A549 (cell line): ENCODE measurements around the gene JARID2. TPM values are rescaled to one million over a fixed set of nuclear protein-coding genes. Genes with fewer than 3 reads are reported as not detected.

Experiments used
- ATAC-seq, 2 experiments: fragments of 200-7000 bp in 1 of 2; fragments of >200 bp in 1 of 2; cut with Nextera tagmentation in 1 of 2; cut with Tn5 transposase in 1 of 2; 3 replicates each; pipeline versions ENCODE4 v1.8.0 to v1.9.1; 2018 to 2020; ENCODE audit warnings: mild to moderate bottlenecking in 1 of 2, moderate library complexity in 1 of 2
- CTCF ChIA-PET: fragments of 300-600 bp; sonication (Branson Sonifier 250); formaldehyde crosslinking; extraction: SDS; loops from one replicate; lab custom pipeline; 2021; ENCODE audit warnings: antibody characterized with exemption, inconsistent platforms; lab: Yijun Ruan, JAX
- POLR2A ChIA-PET: fragments of 350-600 bp; formaldehyde crosslinking; extraction: SDS; loops from one replicate; lab custom pipeline; 2021; ENCODE audit warnings: antibody characterized with exemption, inconsistent platforms; lab: Yijun Ruan, JAX
- DNase-seq, 2 experiments: peaks; one replicate each; pipeline versions ENCODE4 v3.0.0 to v3.0.0-alpha.2; 2011 to 2016; ENCODE audit warnings: low read depth in 1 of 2, low spot score in 1 of 2
- FAIRE-seq: peaks from 2 replicates; lab custom pipeline; 2011; peaks lifted over from hg19 to GRCh38; lab: Jason Lieb, UNC
- H3K27ac ChIP-seq, 2 experiments: fragments of >200 bp; sonication (Bioruptor Twin); formaldehyde crosslinking; 3 replicates each; pipeline ENCODE4 v1.5.1; 2016 to 2017
- H3K4me1 ChIP-seq: fragments of >200 bp; sonication (Bioruptor Twin); formaldehyde crosslinking; 3 replicates; pipeline ENCODE4 v1.6.1; 2016
- H3K4me2 ChIP-seq: fragments of >200 bp; sonication (Bioruptor Twin); formaldehyde crosslinking; 3 replicates; pipeline ENCODE4 v1.6.1; 2016
- H3K4me3 ChIP-seq: fragments of >200 bp; sonication (Bioruptor Twin); formaldehyde crosslinking; 3 replicates; pipeline ENCODE4 v1.5.1; 2016
- H3K9me3 ChIP-seq: fragments of >200 bp; sonication (Bioruptor Twin); formaldehyde crosslinking; 3 replicates; pipeline ENCODE4 v1.6.1; 2016
- CBX2 ChIP-seq: fragments of 200-600 bp; sonication (generic); IDR thresholded peaks from 2 replicates; pipeline ENCODE4 v1.6.1; 2016; ENCODE audit warnings: low read depth, mild to moderate bottlenecking, borderline replicate concordance
- CHD4 ChIP-seq: fragments of 200-600 bp; sonication (generic); IDR thresholded peaks from 2 replicates; pipeline ENCODE4 v1.6.1; 2016; ENCODE audit warnings: antibody characterized with exemption, mild to moderate bottlenecking, borderline replicate concordance
- CTCF ChIP-seq: fragments of >200 bp; sonication (Bioruptor Twin); formaldehyde crosslinking; IDR thresholded peaks from 3 replicates; pipeline ENCODE4 v1.5.1; 2016
- E2F6 ChIP-seq: IDR thresholded peaks from 2 replicates; pipeline ENCODE4 v1.6.1; 2012; ENCODE audit warnings: low read depth, borderline replicate concordance
- EHF ChIP-seq: fragments of 250-450 bp; sonication (Bioruptor Pico); IDR thresholded peaks from 2 replicates; pipeline ENCODE4 v1.5.0; 2020; ENCODE audit warnings: mild to moderate bottlenecking
- EHMT2 ChIP-seq: fragments of 200-600 bp; sonication (generic); IDR thresholded peaks from 2 replicates; pipeline ENCODE4 v1.6.1; 2016; ENCODE audit warnings: antibody characterized with exemption, low read depth, mild to moderate bottlenecking, moderate library complexity
- ELK1 ChIP-seq: fragments of 150-350 bp; IDR thresholded peaks from 2 replicates; pipeline ENCODE4 v1.6.1; 2014; ENCODE audit warnings: low read depth, mild to moderate bottlenecking, low read length
- ESRRA ChIP-seq: fragments of 150-350 bp; IDR thresholded peaks from 2 replicates; pipeline ENCODE4 v1.6.1; 2014; ENCODE audit warnings: mild to moderate bottlenecking, low read length, borderline replicate concordance
- FOSB ChIP-seq: fragments of 250-450 bp; sonication (Bioruptor Pico); IDR thresholded peaks from 2 replicates; pipeline ENCODE4 v1.5.0; 2020; ENCODE audit warnings: mild to moderate bottlenecking, moderate library complexity
- FOSL2 ChIP-seq, 2 experiments: fragments of 450-650 bp in 1 of 2; fragments of >200 bp in 1 of 2; sonication (Bioruptor Twin) in 1 of 2; formaldehyde crosslinking; IDR thresholded peaks; 2 replicates each; pipeline versions ENCODE4 v1.5.0 to v1.6.1; 2016 to 2020; ENCODE audit warnings: mild to moderate bottlenecking in 1 of 2, moderate library complexity in 1 of 2
- FOXS1 ChIP-seq: fragments of 250-450 bp; sonication (Bioruptor Pico); IDR thresholded peaks from 2 replicates; pipeline ENCODE4 v1.5.0; 2020; ENCODE audit warnings: mild to moderate bottlenecking, moderate library complexity
- HDAC2 ChIP-seq: fragments of 200-600 bp; sonication (generic); IDR thresholded peaks from 2 replicates; pipeline ENCODE4 v1.6.1; 2016
- HEYL ChIP-seq: fragments of 250-450 bp; sonication (Bioruptor Pico); IDR thresholded peaks from 2 replicates; pipeline ENCODE4 v1.8.0; 2021; ENCODE audit warnings: mild to moderate bottlenecking, moderate library complexity
- HOXB5 ChIP-seq: fragments of 250-450 bp; sonication (Bioruptor Pico); IDR thresholded peaks from 2 replicates; pipeline ENCODE4 v1.5.0; 2020; ENCODE audit warnings: mild to moderate bottlenecking, moderate library complexity
- JUNB ChIP-seq: fragments of >200 bp; sonication (Bioruptor Twin); formaldehyde crosslinking; IDR thresholded peaks from 2 replicates; pipeline ENCODE4 v1.6.1; 2016
- MAFK ChIP-seq: fragments of 450-650 bp; IDR thresholded peaks from 2 replicates; pipeline ENCODE4 v1.6.1; 2014; ENCODE audit not compliant: partially characterized antibody
- NFE2L2 ChIP-seq: fragments of 150-350 bp; conservative IDR thresholded peaks from 2 replicates; pipeline ENCODE4 v1.6.1; 2014; ENCODE audit warnings: low read length
- POLR2AphosphoS2 ChIP-seq: conservative IDR thresholded peaks from 2 replicates; pipeline ENCODE4 v1.6.1; 2012; ENCODE audit warnings: low read length, improper control_type of control experiment, inconsistent platforms
- SMC3 ChIP-seq: fragments of >200 bp; sonication (Bioruptor Twin); formaldehyde crosslinking; IDR thresholded peaks from 3 replicates; pipeline ENCODE4 v1.6.1; 2018; ENCODE audit warnings: inconsistent platforms
- SREBF2 ChIP-seq: fragments of 450-650 bp; IDR thresholded peaks from 2 replicates; pipeline ENCODE4 v1.6.1; 2014; ENCODE audit warnings: mild to moderate bottlenecking, moderate library complexity
- USF2 ChIP-seq: fragments of 450-650 bp; IDR thresholded peaks from 2 replicates; pipeline ENCODE4 v1.6.1; 2014; ENCODE audit warnings: antibody characterized with exemption
- WGBS: methylation state at CpG from one replicate; pipeline ENCODE4 v1.1.6; 2017; ENCODE audit errors: missing lambda C conversion rate; 5-methylcytosine and 5-hydroxymethylcytosine counted together
- polyA plus RNA-seq, 4 experiments: library from polyadenylated mRNA; depleted of rRNA in 3 of 4; stranded (reverse); fragments of >200 nt; fragmentation: RNase III in 1 of 4; extraction: RNeasy Plus Mini Kit Qiagen cat#74134 plus additional on column Dnase treatment in 1 of 4; gene quantifications; 2 replicates in 3 of 4; 3 replicates in 1 of 4; pipeline ENCODE4 v1.2.3, GENCODE V29; 2011 to 2017

The JARID2 gene
- polyA plus RNA-seq, 2 of the 4 experiments (the other 2 are of a cell fraction), result 7.8 to 8.3 TPM

GRCh38 chr6:15319677-15320076, 73.8 kb downstream of the JARID2 start:
- ATAC-seq, result no peak
- H3K27ac ChIP-seq, result no peak overlapping the region
- no peaks in the 10 kb centered on the region for H3K9me3 ChIP-seq
- no peak overlapping the region for H3K4me3 ChIP-seq
- TF ChIP-seq JUNB (no peak), CHD4 (no peak), FOXS1 (CRISPR knock-in tag) (no peak), ELK1 (no peak), CBX2 (no peak)
- TF ChIP-seq, all 56 proteins: peak for 0
- POLR2A ChIA-PET, result no interaction called here
- Histone ChIP-seq H3K4me2 (no peak overlapping the region), H3K4me1 (peaks cover 24% of the 10 kb centered on the region; the same call in 2 of the 3 replicates)
- WGBS, result 87% methylated on average over 3 of the region's 3 CpGs
- CTCF ChIA-PET, result interaction anchor here (0.8 to 0.9 kb wide), 2 partner anchors 8 to 1104 kb away, joined by 3 read pairs; no protein-coding TSS in a partner anchor
- DNase-seq (no peak), FAIRE-seq (no peak)

- CTCF ChIA-PET, result no interaction called here
- no peak for ATAC-seq
- POLR2A ChIA-PET, result no interaction called here
- DNase-seq, result peak in 1 of 2 experiments; percentile 36
- Histone ChIP-seq H3K9me3 (no peaks in the 10 kb centered on the region), H3K4me2 (0 out of 3 replicates have a peak overlapping the region, but pooled peaks have one; percentile 2), H3K4me1 (peaks cover 24% of the 10 kb centered on the region; the same call in 2 of the 3 replicates), H3K27ac (peak overlapping the region in 1 of 2 experiments; percentile 26; a peak in 2 of 6 replicates), H3K4me3 (no peak overlapping the region)
- 90% methylated on average over 1 of the region's 1 CpG for WGBS
- no peak for TF ChIP-seq FOSL2 (IDR thresholded peaks at IDR 0.05)
- TF ChIP-seq FOSL2 (CRISPR knock-in tag; IDR thresholded peaks at IDR 0.05), result peak; percentile 68
- TF ChIP-seq HOXB5, result no peak
- peak; percentile 64 for TF ChIP-seq MAFK
- peak; percentile 87 for TF ChIP-seq NFE2L2
- no peak for TF ChIP-seq SREBF2
- TF ChIP-seq HEYL (CRISPR knock-in tag), result no peak
- TF ChIP-seq SMC3, result no peak
- no peak for FAIRE-seq
Observed at GRCh38 chr6:15320693-15321092, 74.8 kb downstream of the JARID2 start.

- WGBS, result 100% methylated on average over 1 of the region's 1 CpG
- DNase-seq (no peak), FAIRE-seq (no peak), ATAC-seq (no peak)
- Histone ChIP-seq H3K9me3 (no peaks in the 10 kb centered on the region), H3K4me1 (peaks cover 31% of the 10 kb centered on the region; the same call in 2 of the 3 replicates), H3K27ac (no peak overlapping the region; a peak in 1 of 6 replicates), H3K4me2 (no peak overlapping the region), H3K4me3 (no peak overlapping the region)
- TF ChIP-seq HEYL (CRISPR knock-in tag) (no peak), POLR2AphosphoS2 (no peak), USF2 (no peak), MAFK (no peak), EHF (CRISPR knock-in tag) (no peak), EHMT2 (no peak), FOXS1 (CRISPR knock-in tag) (no peak)
- POLR2A ChIA-PET, result interaction anchor here (0.7 kb wide), 1 partner anchor 1199 kb away, joined by 3 read pairs; no protein-coding TSS in a partner anchor
- CTCF ChIA-PET, result no interaction called here
Observed at GRCh38 chr6:15322184-15322583, 76.3 kb downstream of the JARID2 start.

GRCh38 chr6:15322781-15323536, 77.1 kb downstream of the JARID2 start:
- Histone ChIP-seq H3K9me3 (no peaks in the 10 kb centered on the region), H3K4me2 (no peak overlapping the region), H3K4me3 (no peak overlapping the region), H3K4me1 (peaks cover 33% of the 10 kb centered on the region; the same call in 2 of the 3 replicates), H3K27ac (peak overlapping the region in 1 of 2 experiments; percentile 48; a peak in 2 of 6 replicates)
- DNase-seq, result no peak
- WGBS, result 78% methylated on average over 5 of the region's 5 CpGs
- POLR2A ChIA-PET, result no interaction called here
- no peak for FAIRE-seq
- CTCF ChIA-PET, result interaction anchor here (1.8 kb wide), 1 partner anchor 141 kb away, joined by 4 read pairs; no protein-coding TSS in a partner anchor
- ATAC-seq, result peak in 1 of 2 experiments; percentile 52; a peak in 1 of 6 replicates
- no peak for TF ChIP-seq MAFK
- TF ChIP-seq CTCF, result no peak
- TF ChIP-seq CBX2, result no peak
- TF ChIP-seq ESRRA, result no peak
- no peak for TF ChIP-seq E2F6
- TF ChIP-seq FOSL2 (IDR thresholded peaks at IDR 0.05), result no peak
- TF ChIP-seq FOSL2 (CRISPR knock-in tag; IDR thresholded peaks at IDR 0.05), result no peak
- TF ChIP-seq ELK1, result no peak
- TF ChIP-seq HDAC2, result no peak
- no peak for TF ChIP-seq FOSB (CRISPR knock-in tag)
